PC-3 (cell line): ENCODE data around the gene SGCD. TPM values are rescaled to one million over a fixed set of nuclear protein-coding genes. Genes with fewer than 3 reads are reported as not detected.

Source experiments
- ATAC-seq: fragments of 200-7000 bp; cut with Tn5 transposase; 2 replicates; pipeline ENCODE4 v1.9.1; 2020; ENCODE audit warnings: mild to moderate bottlenecking, moderate library complexity
- BruUV-seq: library from RNA; stranded (reverse); fragments of 400-500 nt; replicated peaks from 2 replicates; lab custom pipeline; 2021; lab: Mats Ljungman, UMichigan
- CTCF ChIA-PET: fragments of 300-600 bp; sonication (Branson Sonifier 250); formaldehyde crosslinking; loops from one replicate; lab custom pipeline; 2022; ENCODE audit warnings: antibody characterized with exemption; lab: Charles Lee
- POLR2A ChIA-PET: fragments of 300-600 bp; sonication (Branson Sonifier 250); formaldehyde crosslinking; loops from one replicate; lab custom pipeline; 2022; ENCODE audit warnings: antibody characterized with exemption; ENCODE audit not compliant: unreplicated experiment; lab: Charles Lee
- DNase-seq: peaks from one replicate; pipeline ENCODE4 v3.0.0-alpha.2; 2015
- H2AFZ ChIP-seq: fragments of 300-600 bp; sonication (generic); 2 replicates; pipeline ENCODE4 v1.6.0; 2016; ENCODE audit warnings: antibody characterized with exemption, low read length
- H3F3A ChIP-seq: fragments of 300-600 bp; sonication (generic); one replicate; pipeline ENCODE4 v1.6.0; 2017; ENCODE audit warnings: antibody characterized with exemption, low read length, control low read depth, mild to moderate bottlenecking; ENCODE audit not compliant: unreplicated experiment
- H3K27ac ChIP-seq: fragments of 300-600 bp; sonication (generic); 2 replicates; pipeline ENCODE4 v1.5.1; 2016; ENCODE audit warnings: mild to moderate bottlenecking, low read length
- H3K27me3 ChIP-seq: fragments of 300-600 bp; sonication (generic); 2 replicates; pipeline ENCODE4 v1.6.1; 2016; ENCODE audit warnings: low read length, mixed read lengths
- H3K36me3 ChIP-seq: fragments of 300-600 bp; sonication (generic); 2 replicates; pipeline ENCODE4 v1.6.1; 2016; ENCODE audit warnings: low read depth, mixed run types, low read length, mixed read lengths
- H3K4me1 ChIP-seq: fragments of 300-600 bp; sonication (generic); 2 replicates; pipeline ENCODE4 v1.5.1; 2016; ENCODE audit warnings: low read length; ENCODE audit not compliant: insufficient read depth
- H3K4me2 ChIP-seq: fragments of 300-600 bp; sonication (generic); 2 replicates; pipeline ENCODE4 v1.6.0; 2016; ENCODE audit warnings: low read length
- H3K4me3 ChIP-seq: fragments of 300-600 bp; sonication (generic); 2 replicates; pipeline ENCODE4 v1.5.1; 2016; ENCODE audit warnings: mild to moderate bottlenecking, low read length, mixed read lengths
- H3K79me2 ChIP-seq: fragments of 300-600 bp; sonication (generic); 2 replicates; pipeline ENCODE4 v1.6.1; 2017; ENCODE audit warnings: low read length, mixed read lengths
- H3K9ac ChIP-seq: fragments of 300-600 bp; sonication (generic); 2 replicates; pipeline ENCODE4 v1.6.0; 2016; ENCODE audit warnings: mild to moderate bottlenecking, low read length
- H3K9me2 ChIP-seq: fragments of 300-600 bp; sonication (generic); replicated peaks from 2 replicates; pipeline ENCODE4 v1.6.1; 2016; ENCODE audit warnings: mixed run types, low read length, mixed read lengths
- H3K9me3 ChIP-seq: fragments of 300-600 bp; sonication (generic); 2 replicates; pipeline ENCODE4 v1.6.1; 2016; ENCODE audit warnings: low read length, mixed read lengths
- H4K20me1 ChIP-seq: fragments of 300-600 bp; sonication (generic); 2 replicates; pipeline ENCODE4 v1.6.1; 2016; ENCODE audit warnings: low read length, mixed read lengths
- EZH2 ChIP-seq: fragments of 300-600 bp; sonication (generic); IDR thresholded peaks from one replicate; pipeline ENCODE4 v1.6.1; 2017; ENCODE audit warnings: antibody characterized with exemption, mild to moderate bottlenecking, low read length; ENCODE audit not compliant: unreplicated experiment
- EZH2phosphoT487 ChIP-seq: fragments of 300-600 bp; sonication (generic); IDR thresholded peaks from 2 replicates; pipeline ENCODE4 v1.6.1; 2018; ENCODE audit warnings: mild to moderate bottlenecking, antibody characterized with exemption, low read length, borderline replicate concordance
- intact Hi-C: fragments of 100-400 bp; cut with micrococcal nuclease; formaldehyde crosslinking; loops from 2 replicates; pipeline ENCODE4 v1.9.0; 2023
- total RNA-seq: library from RNA; depleted of rRNA; stranded (reverse); fragments of >200 nt; gene quantifications from 2 replicates; pipeline ENCODE4 v1.2.3, GENCODE V29; 2014
- TF ChIP-seq, protein P1 (sequence below): fragments of 300-600 bp; sonication (generic); conservative IDR thresholded peaks from 2 replicates; pipeline ENCODE4 v1.5.1; 2017; ENCODE audit warnings: antibody characterized with exemption, low read depth, mild to moderate bottlenecking, low read length

Gene SGCD
- total RNA-seq, 1 experiment from 2014 or later, result 0.15 TPM

- CTCF ChIA-PET, result no interaction called here
- H3K36me3 ChIP-seq, result no peaks in the 10 kb centered on the region
- TF ChIP-seq EZH2phosphoT487 (no peak), EZH2 (no peak)
- TF ChIP-seq, protein P1, sequence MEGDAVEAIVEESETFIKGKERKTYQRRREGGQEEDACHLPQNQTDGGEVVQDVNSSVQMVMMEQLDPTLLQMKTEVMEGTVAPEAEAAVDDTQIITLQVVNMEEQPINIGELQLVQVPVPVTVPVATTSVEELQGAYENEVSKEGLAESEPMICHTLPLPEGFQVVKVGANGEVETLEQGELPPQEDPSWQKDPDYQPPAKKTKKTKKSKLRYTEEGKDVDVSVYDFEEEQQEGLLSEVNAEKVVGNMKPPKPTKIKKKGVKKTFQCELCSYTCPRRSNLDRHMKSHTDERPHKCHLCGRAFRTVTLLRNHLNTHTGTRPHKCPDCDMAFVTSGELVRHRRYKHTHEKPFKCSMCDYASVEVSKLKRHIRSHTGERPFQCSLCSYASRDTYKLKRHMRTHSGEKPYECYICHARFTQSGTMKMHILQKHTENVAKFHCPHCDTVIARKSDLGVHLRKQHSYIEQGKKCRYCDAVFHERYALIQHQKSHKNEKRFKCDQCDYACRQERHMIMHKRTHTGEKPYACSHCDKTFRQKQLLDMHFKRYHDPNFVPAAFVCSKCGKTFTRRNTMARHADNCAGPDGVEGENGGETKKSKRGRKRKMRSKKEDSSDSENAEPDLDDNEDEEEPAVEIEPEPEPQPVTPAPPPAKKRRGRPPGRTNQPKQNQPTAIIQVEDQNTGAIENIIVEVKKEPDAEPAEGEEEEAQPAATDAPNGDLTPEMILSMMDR, result no peak
- H4K20me1 ChIP-seq, result no peaks in the 10 kb centered on the region
- DNase-seq (no peak), ATAC-seq (no peak)
- no peak overlapping the region for H3K9ac ChIP-seq
- POLR2A ChIA-PET, result no interaction called here
- no peaks in the 10 kb centered on the region for H3K79me2 ChIP-seq
- H3K9me2 ChIP-seq, result no peaks in the 10 kb centered on the region
- H3K27ac ChIP-seq, result no peak overlapping the region
- H3K4me2 ChIP-seq, result no peak overlapping the region
- no peaks in the 10 kb centered on the region for H3F3A ChIP-seq
- no peaks in the 10 kb centered on the region for H3K27me3 ChIP-seq
- no peaks in the 10 kb centered on the region for H3K9me3 ChIP-seq
- H3K4me1 ChIP-seq, result no peaks in the 10 kb centered on the region
- no peak overlapping the region for H3K4me3 ChIP-seq
- intact Hi-C loops, result no loop called here
- H2AFZ ChIP-seq, result no peak overlapping the region
- BruUV-seq, result no TSS peak
Measured at GRCh38 chr5:156331181-156331580, 4.2 kb downstream of the SGCD start.

DNA sequence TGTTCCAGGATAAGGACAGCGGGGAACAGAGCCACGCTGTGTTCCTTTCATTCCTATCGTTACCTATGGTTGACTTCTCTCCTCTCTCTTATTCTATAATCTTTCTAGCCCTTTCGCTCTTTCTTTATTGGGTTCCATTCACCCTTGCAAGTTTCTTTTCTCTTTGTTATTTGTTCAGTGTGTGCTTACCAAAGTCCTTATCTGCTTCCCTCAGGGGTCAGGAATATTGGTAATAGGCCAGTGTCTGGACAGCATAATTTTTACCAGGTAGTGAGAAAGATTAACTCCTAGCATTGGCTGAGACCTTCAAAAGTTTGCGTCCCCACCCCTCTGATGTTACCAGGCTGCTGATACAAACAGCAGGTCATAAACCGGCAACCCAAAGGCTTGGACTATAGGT is 4.9 kb downstream of the SGCD start:
- H3K9me3 ChIP-seq, result no peaks in the 10 kb centered on the region
- no peaks in the 10 kb centered on the region for H4K20me1 ChIP-seq
- intact Hi-C loops, result no loop called here
- no peaks in the 10 kb centered on the region for H3K4me1 ChIP-seq
- BruUV-seq, result no TSS peak
- H2AFZ ChIP-seq, result no peak overlapping the region
- no peaks in the 10 kb centered on the region for H3K79me2 ChIP-seq
- POLR2A ChIA-PET, result no interaction called here
- ATAC-seq (no peak), DNase-seq (no peak)
- no peaks in the 10 kb centered on the region for H3F3A ChIP-seq
- H3K27me3 ChIP-seq, result no peaks in the 10 kb centered on the region
- H3K9ac ChIP-seq, result no peak overlapping the region
- H3K4me2 ChIP-seq, result no peak overlapping the region
- no peaks in the 10 kb centered on the region for H3K36me3 ChIP-seq
- H3K27ac ChIP-seq, result no peak overlapping the region
- H3K4me3 ChIP-seq, result no peak overlapping the region
- H3K9me2 ChIP-seq, result no peaks in the 10 kb centered on the region
- CTCF ChIA-PET, result no interaction called here
- TF ChIP-seq EZH2, result no peak
- no peak for TF ChIP-seq EZH2phosphoT487
- TF ChIP-seq, protein P1, result no peak

DNA sequence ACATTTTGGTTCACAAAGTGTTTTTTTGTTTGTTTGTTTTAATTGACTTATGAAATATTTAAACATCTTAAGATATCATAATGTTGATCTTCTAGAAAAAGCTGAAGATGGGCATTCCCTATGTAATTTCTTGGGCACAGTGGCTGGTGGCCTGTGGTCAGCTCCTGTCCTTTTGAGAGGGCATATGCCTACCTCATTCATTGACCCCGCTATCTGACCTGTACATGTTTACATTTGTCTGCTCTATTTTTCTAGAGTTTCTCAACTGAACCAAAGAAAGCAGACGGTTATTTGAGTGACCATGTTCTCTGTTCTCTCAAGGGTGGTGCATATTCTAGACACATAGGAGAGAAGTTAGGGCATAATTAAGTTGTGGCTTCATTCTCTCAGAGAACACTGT is 5.3 kb downstream of the SGCD start:
- ATAC-seq (no peak), DNase-seq (no peak)
- H3K27ac ChIP-seq, result no peak overlapping the region
- H3K4me2 ChIP-seq, result no peak overlapping the region
- H3K9me2 ChIP-seq, result no peaks in the 10 kb centered on the region
- POLR2A ChIA-PET, result no interaction called here
- H3K4me1 ChIP-seq, result no peaks in the 10 kb centered on the region
- no peak overlapping the region for H2AFZ ChIP-seq
- CTCF ChIA-PET, result no interaction called here
- H3K27me3 ChIP-seq, result no peaks in the 10 kb centered on the region
- H4K20me1 ChIP-seq, result no peaks in the 10 kb centered on the region
- H3K9me3 ChIP-seq, result no peaks in the 10 kb centered on the region
- H3F3A ChIP-seq, result no peaks in the 10 kb centered on the region
- TF ChIP-seq EZH2, result no peak
- TF ChIP-seq, protein P1, result no peak
- no peak overlapping the region for H3K4me3 ChIP-seq
- H3K79me2 ChIP-seq, result no peaks in the 10 kb centered on the region
- BruUV-seq, result no TSS peak
- no peak overlapping the region for H3K9ac ChIP-seq
- no peaks in the 10 kb centered on the region for H3K36me3 ChIP-seq
- intact Hi-C loops, result no loop called here
